Tibial nerve (tissue), 4 donors: ENCODE measurements around the gene PRRC2B.

ENCODE experiments used
- CTCF ChIP-seq, 5 experiments: fragments of 200-600 bp in 3 of 5; fragments of 450-650 bp in 2 of 5; sonication (generic) in 3 of 5; IDR thresholded peaks; one replicate each; pipeline ENCODE4 v1.5.1; 2016 to 2019; ENCODE audit warnings: antibody characterized with exemption in 5 of 5, mild to moderate bottlenecking in 3 of 5, moderate library complexity in 2 of 5
- EP300 ChIP-seq, 2 donors: sonication (generic); formaldehyde crosslinking; IDR thresholded peaks; one replicate each; pipeline ENCODE4 v1.6.1; 2017; ENCODE audit warnings: antibody characterized with exemption in 2 of 2, mild to moderate bottlenecking in 1 of 2

GRCh38 chr9:131476777-131477345, 83.0 kb downstream of the PRRC2B start:
- TF ChIP-seq EP300 (IDR thresholded peaks at IDR 0.05): no peak
- no peak for TF ChIP-seq CTCF (IDR thresholded peaks at IDR 0.05)
